NT2/D1 (cell line): ENCODE measurements around the gene PCOLCE2.

Experiments
- SUZ12 ChIP-seq: IDR thresholded peaks from 2 replicates; pipeline ENCODE4 v1.6.1; 2011; ENCODE audit not compliant: insufficient read length, insufficient read depth; ENCODE audit errors: extremely low read depth
- ZNF274 ChIP-seq: IDR thresholded peaks from 2 replicates; pipeline ENCODE4 v1.6.1; 2011; ENCODE audit warnings: mild to moderate bottlenecking, low read depth, low read length

GRCh38 chr3:142934887-142935269 lies 46.0 kb upstream of the PCOLCE2 start:
- no peak for TF ChIP-seq ZNF274
- no peak for TF ChIP-seq SUZ12
